HepG2 (cell line): ENCODE results near the gene LPIN3. TPM values are rescaled to one million over a fixed set of nuclear protein-coding genes. Genes with fewer than 3 reads are reported as not detected.

ENCODE experiments used
- HNF4G ChIP-seq, 2 experiments: sonication (generic) in 1 of 2; formaldehyde crosslinking in 1 of 2; IDR thresholded peaks; 2 replicates each; pipeline versions ENCODE4 v1.4.0 to v1.6.1; 2011 to 2020; ENCODE audit warnings: borderline replicate concordance in 2 of 2, low read depth in 2 of 2, mild to moderate bottlenecking in 2 of 2, low read length in 1 of 2, missing genetic modification reagents in 1 of 2, moderate library complexity in 1 of 2
- HOXA3 ChIP-seq: sonication (generic); formaldehyde crosslinking; IDR thresholded peaks from 2 replicates; pipeline ENCODE4 v1.5.0; 2020; ENCODE audit warnings: missing genetic modification reagents
- KLF11 ChIP-seq: IDR thresholded peaks from 2 replicates; pipeline ENCODE4 v1.6.1; 2016; ENCODE audit warnings: missing compliant biosample characterization
- MED1 ChIP-seq: sonication (generic); formaldehyde crosslinking; IDR thresholded peaks from 2 replicates; pipeline ENCODE4 v1.4.0; 2020; ENCODE audit warnings: missing genetic modification reagents
- NFYB ChIP-seq: sonication (generic); formaldehyde crosslinking; IDR thresholded peaks from 2 replicates; pipeline ENCODE4 v1.4.0; 2020; ENCODE audit warnings: missing genetic modification reagents
- POGZ ChIP-seq: sonication (generic); formaldehyde crosslinking; IDR thresholded peaks from 2 replicates; pipeline ENCODE4 v1.4.0; 2020; ENCODE audit warnings: mild to moderate bottlenecking, missing genetic modification reagents
- PRMT3 ChIP-seq: sonication (generic); formaldehyde crosslinking; IDR thresholded peaks from 2 replicates; pipeline ENCODE4 v1.8.1; 2022; ENCODE audit warnings: low read depth, mild to moderate bottlenecking, moderate library complexity, missing genetic modification reagents, borderline replicate concordance
- REPIN1 ChIP-seq: sonication (generic); formaldehyde crosslinking; IDR thresholded peaks from 2 replicates; pipeline ENCODE4 v1.8.0; 2022; ENCODE audit warnings: missing genetic modification reagents, low read depth, mild to moderate bottlenecking, borderline replicate concordance
- SMC3 ChIP-seq: IDR thresholded peaks from 2 replicates; pipeline ENCODE4 v1.6.1; 2011; ENCODE audit warnings: low read length, improper control_type of control experiment
- SNAI1 ChIP-seq: sonication (generic); formaldehyde crosslinking; IDR thresholded peaks from 2 replicates; pipeline ENCODE4 v1.5.0; 2020; ENCODE audit warnings: mild to moderate bottlenecking, missing genetic modification reagents, borderline replicate concordance
- SP5 ChIP-seq: IDR thresholded peaks from 2 replicates; pipeline ENCODE4 v1.6.1; 2016; ENCODE audit warnings: low read depth, borderline replicate concordance
- SRSF9 ChIP-seq: fragments of 200-400 bp; formaldehyde crosslinking; IDR thresholded peaks from 2 replicates; pipeline ENCODE4 v1.6.1; 2018; ENCODE audit warnings: borderline replicate concordance, mild to moderate bottlenecking, low read depth, low read length; ENCODE audit not compliant: insufficient read depth, poor library complexity, severe bottlenecking
- TEAD2 ChIP-seq: sonication (generic); formaldehyde crosslinking; IDR thresholded peaks from 2 replicates; pipeline ENCODE4 v1.9.0; 2021; ENCODE audit warnings: missing genetic modification reagents
- XRCC5 ChIP-seq: fragments of 200-400 bp; formaldehyde crosslinking; optimal IDR thresholded peaks from 2 replicates; pipeline ENCODE3; 2017; ENCODE audit warnings: mild to moderate bottlenecking, low read length
- ZBTB38 ChIP-seq: sonication (generic); formaldehyde crosslinking; IDR thresholded peaks from 2 replicates; pipeline ENCODE4 v1.5.1; 2020; ENCODE audit warnings: mild to moderate bottlenecking, missing genetic modification reagents
- ZNF30 ChIP-seq: sonication (generic); formaldehyde crosslinking; IDR thresholded peaks from 2 replicates; pipeline ENCODE4 v1.5.0; 2020; ENCODE audit warnings: mild to moderate bottlenecking, missing genetic modification reagents
- ZNF331 ChIP-seq: sonication (generic); formaldehyde crosslinking; IDR thresholded peaks from 2 replicates; pipeline ENCODE4 v1.4.0; 2020; ENCODE audit warnings: missing genetic modification reagents
- ZNF558 ChIP-seq: sonication (generic); formaldehyde crosslinking; IDR thresholded peaks from 2 replicates; pipeline ENCODE4 v1.9.0; 2022; ENCODE audit warnings: mild to moderate bottlenecking, missing genetic modification reagents, borderline replicate concordance
- ZNF577 ChIP-seq: sonication (generic); formaldehyde crosslinking; IDR thresholded peaks from 2 replicates; pipeline ENCODE4 v1.4.0; 2020; ENCODE audit warnings: mild to moderate bottlenecking, low read depth, missing genetic modification reagents, borderline replicate concordance
- polyA plus RNA-seq, 8 experiments: library from polyadenylated mRNA; depleted of rRNA in 3 of 8; stranded (reverse) in 7 of 8; unstranded in 1 of 8; fragments of >200 nt; fragmentation: Illumina TruSeq in 4 of 8; extraction: Trizol in 4 of 8; gene quantifications; 2 replicates each; pipeline versions ENCODE4 v1.2.1 to v1.2.3, GENCODE V29; 2011 to 2016; ENCODE audit warnings: low read depth in 4 of 8, missing spikeins in 1 of 8, mixed read lengths in 1 of 8; ENCODE audit not compliant: insufficient read depth in 1 of 8
- total RNA-seq, 5 experiments: library from RNA; depleted of rRNA; stranded (reverse); fragments of >200 nt; fragmentation: Illumina TruSeq; extraction: Trizol; gene quantifications; 2 replicates each; pipeline ENCODE4 v1.2.3, GENCODE V29; 2016; ENCODE audit warnings: low read depth in 1 of 5
- TF ChIP-seq, protein P1 (sequence below): sonication (generic); formaldehyde crosslinking; IDR thresholded peaks from 2 replicates; pipeline ENCODE4 v1.9.0; 2021; ENCODE audit warnings: missing genetic modification reagents, borderline replicate concordance
- TF ChIP-seq, protein P2 (sequence below): sonication (generic); formaldehyde crosslinking; IDR thresholded peaks from 2 replicates; pipeline ENCODE4 v1.4.0; 2020; ENCODE audit warnings: missing genetic modification reagents, borderline replicate concordance
- TF ChIP-seq, protein P3 (sequence below): IDR thresholded peaks from 2 replicates; pipeline ENCODE4 v1.6.1; 2016; ENCODE audit warnings: missing genetic modification reagents, missing compliant biosample characterization
- TF ChIP-seq, protein P4 (sequence below): sonication (generic); formaldehyde crosslinking; IDR thresholded peaks from 2 replicates; pipeline ENCODE4 v1.4.0; 2020; ENCODE audit warnings: missing genetic modification reagents, low read depth, mild to moderate bottlenecking, borderline replicate concordance

LPIN3 gene
- total and polyA plus RNA-seq, 2 of the 13 experiments (the other 11 are each of a cell fraction or from before 2014, with no cell fraction given): 14.2 to 28.6 TPM

DNA sequence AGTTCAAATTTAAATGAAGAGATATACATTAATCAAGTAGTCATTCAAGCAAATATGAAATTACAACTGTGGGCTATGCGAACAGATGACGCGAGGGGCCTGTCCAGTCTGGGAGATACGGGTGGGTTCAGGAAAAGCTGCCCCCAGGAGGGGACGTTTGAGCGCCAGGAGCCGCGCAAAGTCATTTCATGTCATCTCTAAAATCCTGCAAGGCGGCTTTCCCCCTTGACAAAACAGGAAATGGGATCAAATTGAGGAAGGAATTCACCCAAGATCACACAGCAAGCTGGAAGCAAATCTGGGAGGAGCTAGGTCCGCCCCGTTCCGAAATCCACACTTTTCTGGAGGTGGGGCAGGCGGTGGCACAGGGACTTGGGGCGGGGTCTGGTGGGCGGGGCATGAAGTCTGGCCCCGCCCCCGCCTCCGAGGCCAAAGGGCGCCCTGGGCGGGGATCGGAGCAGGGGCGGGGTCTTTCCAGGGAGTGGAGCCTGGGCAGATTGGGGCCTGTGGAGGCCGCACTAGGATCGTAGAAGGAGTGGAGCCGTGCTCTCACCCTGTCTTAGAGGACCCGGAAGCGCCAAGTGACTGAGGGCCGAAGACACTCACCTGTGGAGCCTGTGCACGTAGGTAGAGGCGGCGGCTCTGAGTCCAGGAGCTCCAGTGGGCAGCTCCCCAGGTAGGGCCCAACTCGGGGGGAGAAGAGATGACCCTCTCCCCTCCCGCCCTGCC lies at the start of gene LPIN3 (continued):
- TF ChIP-seq, protein P1, sequence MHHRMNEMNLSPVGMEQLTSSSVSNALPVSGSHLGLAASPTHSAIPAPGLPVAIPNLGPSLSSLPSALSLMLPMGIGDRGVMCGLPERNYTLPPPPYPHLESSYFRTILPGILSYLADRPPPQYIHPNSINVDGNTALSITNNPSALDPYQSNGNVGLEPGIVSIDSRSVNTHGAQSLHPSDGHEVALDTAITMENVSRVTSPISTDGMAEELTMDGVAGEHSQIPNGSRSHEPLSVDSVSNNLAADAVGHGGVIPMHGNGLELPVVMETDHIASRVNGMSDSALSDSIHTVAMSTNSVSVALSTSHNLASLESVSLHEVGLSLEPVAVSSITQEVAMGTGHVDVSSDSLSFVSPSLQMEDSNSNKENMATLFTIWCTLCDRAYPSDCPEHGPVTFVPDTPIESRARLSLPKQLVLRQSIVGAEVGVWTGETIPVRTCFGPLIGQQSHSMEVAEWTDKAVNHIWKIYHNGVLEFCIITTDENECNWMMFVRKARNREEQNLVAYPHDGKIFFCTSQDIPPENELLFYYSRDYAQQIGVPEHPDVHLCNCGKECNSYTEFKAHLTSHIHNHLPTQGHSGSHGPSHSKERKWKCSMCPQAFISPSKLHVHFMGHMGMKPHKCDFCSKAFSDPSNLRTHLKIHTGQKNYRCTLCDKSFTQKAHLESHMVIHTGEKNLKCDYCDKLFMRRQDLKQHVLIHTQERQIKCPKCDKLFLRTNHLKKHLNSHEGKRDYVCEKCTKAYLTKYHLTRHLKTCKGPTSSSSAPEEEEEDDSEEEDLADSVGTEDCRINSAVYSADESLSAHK (CRISPR knock-in tag): no peak
- TF ChIP-seq XRCC5: peak; percentile 22
- no peak for TF ChIP-seq SRSF9
- TF ChIP-seq SNAI1 (CRISPR knock-in tag): no peak
- no peak for TF ChIP-seq ZNF30 (CRISPR knock-in tag)
- TF ChIP-seq, protein P2, sequence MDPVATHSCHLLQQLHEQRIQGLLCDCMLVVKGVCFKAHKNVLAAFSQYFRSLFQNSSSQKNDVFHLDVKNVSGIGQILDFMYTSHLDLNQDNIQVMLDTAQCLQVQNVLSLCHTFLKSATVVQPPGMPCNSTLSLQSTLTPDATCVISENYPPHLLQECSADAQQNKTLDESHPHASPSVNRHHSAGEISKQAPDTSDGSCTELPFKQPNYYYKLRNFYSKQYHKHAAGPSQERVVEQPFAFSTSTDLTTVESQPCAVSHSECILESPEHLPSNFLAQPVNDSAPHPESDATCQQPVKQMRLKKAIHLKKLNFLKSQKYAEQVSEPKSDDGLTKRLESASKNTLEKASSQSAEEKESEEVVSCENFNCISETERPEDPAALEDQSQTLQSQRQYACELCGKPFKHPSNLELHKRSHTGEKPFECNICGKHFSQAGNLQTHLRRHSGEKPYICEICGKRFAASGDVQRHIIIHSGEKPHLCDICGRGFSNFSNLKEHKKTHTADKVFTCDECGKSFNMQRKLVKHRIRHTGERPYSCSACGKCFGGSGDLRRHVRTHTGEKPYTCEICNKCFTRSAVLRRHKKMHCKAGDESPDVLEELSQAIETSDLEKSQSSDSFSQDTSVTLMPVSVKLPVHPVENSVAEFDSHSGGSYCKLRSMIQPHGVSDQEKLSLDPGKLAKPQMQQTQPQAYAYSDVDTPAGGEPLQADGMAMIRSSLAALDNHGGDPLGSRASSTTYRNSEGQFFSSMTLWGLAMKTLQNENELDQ (CRISPR knock-in tag): peak; percentile 63; the same call in 1 of the 2 replicates
- no peak for TF ChIP-seq PRMT3 (CRISPR knock-in tag)
- TF ChIP-seq REPIN1 (CRISPR knock-in tag): peak; percentile 40; the same call in 1 of the 2 replicates
- TF ChIP-seq ZNF558 (CRISPR knock-in tag): peak; percentile 62; the same call in 1 of the 2 replicates
- TF ChIP-seq ZNF577 (CRISPR knock-in tag): no peak
- no peak for TF ChIP-seq SMC3
- TF ChIP-seq KLF11 (CRISPR knock-in tag): 0 out of 2 replicates have a peak, but pooled peaks have one; percentile 11
- TF ChIP-seq NFYB (CRISPR knock-in tag): peak; percentile 31; the same call in 1 of the 2 replicates
- no peak for TF ChIP-seq ZBTB38
- TF ChIP-seq POGZ (CRISPR knock-in tag): no peak; the same call in 1 of the 2 replicates
- TF ChIP-seq, protein P3, sequence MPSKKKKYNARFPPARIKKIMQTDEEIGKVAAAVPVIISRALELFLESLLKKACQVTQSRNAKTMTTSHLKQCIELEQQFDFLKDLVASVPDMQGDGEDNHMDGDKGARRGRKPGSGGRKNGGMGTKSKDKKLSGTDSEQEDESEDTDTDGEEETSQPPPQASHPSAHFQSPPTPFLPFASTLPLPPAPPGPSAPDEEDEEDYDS (CRISPR knock-in tag): peak; percentile 80
- peak; percentile 90 for TF ChIP-seq SP5 (CRISPR knock-in tag)
- peak; percentile 8; the same call in 1 of the 2 replicates for TF ChIP-seq ZNF331 (CRISPR knock-in tag)
- TF ChIP-seq, protein P4, sequence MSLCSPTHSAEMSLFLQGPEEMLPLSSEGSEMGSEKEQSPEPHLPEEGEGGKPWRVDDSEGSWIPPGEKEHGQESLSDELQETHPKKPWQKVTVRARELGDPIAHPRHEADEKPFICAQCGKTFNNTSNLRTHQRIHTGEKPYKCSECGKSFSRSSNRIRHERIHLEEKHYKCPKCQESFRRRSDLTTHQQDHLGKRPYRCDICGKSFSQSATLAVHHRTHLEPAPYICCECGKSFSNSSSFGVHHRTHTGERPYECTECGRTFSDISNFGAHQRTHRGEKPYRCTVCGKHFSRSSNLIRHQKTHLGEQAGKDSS (CRISPR knock-in tag): peak; percentile 75
- no peak; the same call in 1 of the 2 replicates for TF ChIP-seq HOXA3
- no peak for TF ChIP-seq TEAD2 (CRISPR knock-in tag)
- TF ChIP-seq HNF4G (IDR thresholded peaks at IDR 0.05; ENCODE audit: borderline replicate concordance, low read depth, low read length): peak; percentile 80
- peak; percentile 87 for TF ChIP-seq HNF4G (CRISPR knock-in tag; IDR thresholded peaks at IDR 0.05; ENCODE audit: borderline replicate concordance, low read depth)
- 0 out of 2 replicates have a peak, but pooled peaks have one; percentile 11 for TF ChIP-seq MED1
